ENCODE measurements around the gene UBE2K.

The UBE2K gene

GRCh38 chr4:39814403-39815185 lies 116.7 kb downstream of the UBE2K start:
- no peak overlapping the region for H3K27ac ChIP-seq
- TF ChIP-seq, protein P1, sequence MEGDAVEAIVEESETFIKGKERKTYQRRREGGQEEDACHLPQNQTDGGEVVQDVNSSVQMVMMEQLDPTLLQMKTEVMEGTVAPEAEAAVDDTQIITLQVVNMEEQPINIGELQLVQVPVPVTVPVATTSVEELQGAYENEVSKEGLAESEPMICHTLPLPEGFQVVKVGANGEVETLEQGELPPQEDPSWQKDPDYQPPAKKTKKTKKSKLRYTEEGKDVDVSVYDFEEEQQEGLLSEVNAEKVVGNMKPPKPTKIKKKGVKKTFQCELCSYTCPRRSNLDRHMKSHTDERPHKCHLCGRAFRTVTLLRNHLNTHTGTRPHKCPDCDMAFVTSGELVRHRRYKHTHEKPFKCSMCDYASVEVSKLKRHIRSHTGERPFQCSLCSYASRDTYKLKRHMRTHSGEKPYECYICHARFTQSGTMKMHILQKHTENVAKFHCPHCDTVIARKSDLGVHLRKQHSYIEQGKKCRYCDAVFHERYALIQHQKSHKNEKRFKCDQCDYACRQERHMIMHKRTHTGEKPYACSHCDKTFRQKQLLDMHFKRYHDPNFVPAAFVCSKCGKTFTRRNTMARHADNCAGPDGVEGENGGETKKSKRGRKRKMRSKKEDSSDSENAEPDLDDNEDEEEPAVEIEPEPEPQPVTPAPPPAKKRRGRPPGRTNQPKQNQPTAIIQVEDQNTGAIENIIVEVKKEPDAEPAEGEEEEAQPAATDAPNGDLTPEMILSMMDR (conservative IDR thresholded peaks at IDR 0.05) = no peak
- no peak for TF ChIP-seq ZFX (IDR thresholded peaks at IDR 0.05)

- H3K27ac ChIP-seq = no peak overlapping the region
- no peak for TF ChIP-seq ZFX (IDR thresholded peaks at IDR 0.05)
- TF ChIP-seq, protein P1 (conservative IDR thresholded peaks at IDR 0.05) = no peak
These were observed 120.7 kb downstream of the UBE2K start for GRCh38 chr4:39818646-39819045.

- TF ChIP-seq ZFX (IDR thresholded peaks at IDR 0.05) = no peak
- TF ChIP-seq, protein P1 (conservative IDR thresholded peaks at IDR 0.05) = no peak
- H3K27ac ChIP-seq = no peak overlapping the region
These were observed 122.2 kb downstream of the UBE2K start for GRCh38 chr4:39820186-39820585.

GRCh38 chr4:39821951-39822350 lies 124.0 kb downstream of the UBE2K start:
- no peak overlapping the region for H3K27ac ChIP-seq
- TF ChIP-seq, protein P1 (conservative IDR thresholded peaks at IDR 0.05) = no peak
- no peak for TF ChIP-seq ZFX (IDR thresholded peaks at IDR 0.05)

DNA sequence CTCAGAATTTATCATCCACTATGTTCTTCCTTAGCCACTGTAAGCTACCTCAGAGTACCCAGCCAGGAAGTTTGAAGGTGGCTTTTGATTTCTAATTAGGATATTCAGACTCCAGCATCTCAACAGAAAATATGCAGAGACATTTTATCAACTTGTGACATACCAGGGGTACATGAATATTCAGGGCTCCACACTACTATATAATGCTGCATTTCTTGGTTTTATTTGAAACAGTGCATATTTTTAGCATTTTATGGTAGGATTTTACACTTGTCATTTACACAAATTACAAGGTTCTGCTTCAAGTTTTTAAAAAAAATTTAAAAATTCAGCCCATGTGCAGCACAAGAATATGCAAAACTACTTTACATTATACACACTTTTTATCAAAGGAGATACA lies 124.7 kb downstream of the UBE2K start:
- no peak overlapping the region for H3K27ac ChIP-seq
- no peak for TF ChIP-seq ZFX (IDR thresholded peaks at IDR 0.05)
- TF ChIP-seq, protein P1 (conservative IDR thresholded peaks at IDR 0.05) = no peak

DNA sequence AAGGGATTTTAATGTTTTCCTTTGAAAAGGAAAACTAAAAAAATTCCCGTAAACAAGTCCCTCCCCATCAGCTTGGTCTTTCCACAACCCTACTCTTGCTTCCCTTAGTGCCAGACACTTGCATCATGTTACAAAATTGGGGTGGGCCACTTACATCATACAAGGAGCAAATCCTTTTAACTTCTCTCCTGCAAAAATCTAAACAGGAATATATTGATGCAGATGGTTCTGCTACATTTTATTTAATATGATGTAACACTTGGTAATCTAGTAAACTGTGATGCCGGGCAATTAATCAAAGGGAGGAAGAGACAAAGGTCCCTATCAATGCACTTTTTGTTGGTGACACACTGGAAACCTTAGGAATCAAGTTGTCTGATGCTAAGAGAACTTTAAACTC lies 125.3 kb downstream of the UBE2K start:
- no peak overlapping the region for H3K27ac ChIP-seq

DNA sequence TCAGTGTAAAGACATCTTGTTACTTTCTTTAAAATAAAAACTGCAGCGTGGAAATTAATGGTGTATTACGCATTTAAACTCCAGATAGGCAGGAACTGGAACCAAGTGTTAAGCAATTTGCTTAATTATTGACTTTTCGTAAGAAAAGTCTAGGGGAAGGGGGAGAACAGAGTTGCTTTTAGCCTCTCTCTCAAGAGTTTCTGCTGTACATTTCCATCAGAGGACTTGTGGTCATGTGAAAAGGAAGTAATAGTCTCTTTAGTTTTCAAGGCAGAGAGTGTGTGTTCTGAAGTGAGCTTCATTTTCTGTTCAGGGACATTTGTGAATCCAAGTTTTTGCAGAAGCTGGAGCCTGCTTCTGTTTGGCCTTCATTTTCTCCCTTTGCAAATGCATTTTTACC lies 127.2 kb downstream of the UBE2K start:
- TF ChIP-seq, protein P1 (conservative IDR thresholded peaks at IDR 0.05) = no peak
- TF ChIP-seq ZFX (IDR thresholded peaks at IDR 0.05) = no peak
- no peak overlapping the region for H3K27ac ChIP-seq

More for the DNA sequence above, 125.3 kb downstream of the UBE2K start:
- TF ChIP-seq, protein P1 (conservative IDR thresholded peaks at IDR 0.05) = no peak
- no peak for TF ChIP-seq ZFX (IDR thresholded peaks at IDR 0.05)

Measured in C4-2B (cell line).